Hematopoietic multipotent progenitor cell treated with erythropoietin and hydrocortisone succinate and interleukin-3 and kit ligand, for 17 days (in vitro differentiated cells): ENCODE results near the gene SNX15.

Experiments
- DNase-seq: peaks from one replicate; pipeline ENCODE4 v3.0.0-alpha.2; 2015; ENCODE audit warnings: low spot score

Gene SNX15

GRCh38 chr11:65085446-65085845 lies 58.2 kb downstream of the SNX15 start:
- DNase-seq: no peak

GRCh38 chr11:65086809-65087208 lies 59.6 kb downstream of the SNX15 start:
- no peak for DNase-seq

GRCh38 chr11:65087216-65087615 lies 60.0 kb downstream of the SNX15 start:
- no peak for DNase-seq

GRCh38 chr11:65087827-65088226 lies 60.6 kb downstream of the SNX15 start:
- DNase-seq: no peak

GRCh38 chr11:65089621-65090020 lies 62.4 kb downstream of the SNX15 start:
- DNase-seq: no peak
